Thyroid gland (tissue), 4 donors: ENCODE measurements around the gene L2HGDH.

Experiments
- CTCF ChIP-seq, 6 experiments: fragments of 200-600 bp in 3 of 6; fragments of 450-650 bp in 3 of 6; sonication (generic) in 3 of 6; IDR thresholded peaks; one replicate each; pipeline ENCODE4 v1.5.1; 2016 to 2019; ENCODE audit warnings: antibody characterized with exemption in 6 of 6, mild to moderate bottlenecking in 2 of 6, inconsistent platforms in 1 of 6, moderate library complexity in 1 of 6
- POLR2A ChIP-seq, 2 donors: fragments of 450-650 bp; IDR thresholded peaks; one replicate each; pipeline ENCODE4 v1.6.1; 2017; ENCODE audit warnings: antibody characterized with exemption in 2 of 2, mild to moderate bottlenecking in 2 of 2, moderate library complexity in 1 of 2

DNA sequence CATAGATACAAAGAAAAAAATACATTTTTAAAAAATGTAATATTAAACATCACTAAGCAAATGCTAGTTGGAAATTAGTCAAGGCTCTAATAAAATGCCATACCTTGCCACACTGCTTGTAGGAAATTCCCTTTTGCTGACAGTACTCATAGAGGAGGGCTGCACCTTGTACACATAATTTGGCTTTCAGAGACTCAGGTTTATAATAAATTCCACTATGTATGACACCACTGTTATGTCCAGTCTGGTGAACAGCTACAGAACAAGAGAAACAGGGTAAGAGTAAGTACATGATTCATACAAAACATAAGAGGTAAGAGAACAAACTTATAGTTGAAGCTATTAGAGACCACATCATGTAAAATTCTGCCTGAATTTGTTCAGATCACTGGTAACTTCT lies 10.1 kb downstream of the L2HGDH start:
- TF ChIP-seq POLR2A (IDR thresholded peaks at IDR 0.05): no peak
- TF ChIP-seq CTCF (IDR thresholded peaks at IDR 0.05): no peak
